ENCODE measurements around the gene OR4D2.

Gene OR4D2

GRCh38 chr17:58207451-58207850, 40.7 kb downstream of the OR4D2 start:
- Histone ChIP-seq H3K36me3 (ENCODE audit: control insufficient read depth, insufficient read depth, low read length) (peaks cover 43% of the 10 kb centered on the region), H3K27ac (ENCODE audit: low read depth, low read length) (no peak overlapping the region), H3K4me3 (ENCODE audit: low read depth, low read length) (no peak overlapping the region), H3K27me3 (ENCODE audit: control insufficient read depth, insufficient read depth, low read length) (no peaks in the 10 kb centered on the region), H3K4me1 (ENCODE audit: control insufficient read depth, insufficient read depth, low read length) (no peaks in the 10 kb centered on the region), H3K9me3 (ENCODE audit: control insufficient read depth, insufficient read depth, low read depth, low read length) (no peaks in the 10 kb centered on the region), H3K9ac (ENCODE audit: low read length) (no peak overlapping the region)

- Histone ChIP-seq H3K4me3 (ENCODE audit: low read depth, low read length) (no peak overlapping the region), H3K4me1 (ENCODE audit: control insufficient read depth, insufficient read depth, low read length) (no peaks in the 10 kb centered on the region), H3K9me3 (ENCODE audit: control insufficient read depth, insufficient read depth, low read depth, low read length) (no peaks in the 10 kb centered on the region), H3K9ac (ENCODE audit: low read length) (no peak overlapping the region), H3K27ac (ENCODE audit: low read depth, low read length) (no peak overlapping the region), H3K36me3 (ENCODE audit: control insufficient read depth, insufficient read depth, low read length) (peaks cover 52% of the 10 kb centered on the region), H3K27me3 (ENCODE audit: control insufficient read depth, insufficient read depth, low read length) (no peaks in the 10 kb centered on the region)
Observed at GRCh38 chr17:58208344-58208743, 41.6 kb downstream of the OR4D2 start.

- H3K4me1 ChIP-seq (ENCODE audit: control insufficient read depth, insufficient read depth, low read length): no peaks in the 10 kb centered on the region
- H3K27me3 ChIP-seq (ENCODE audit: control insufficient read depth, insufficient read depth, low read length): no peaks in the 10 kb centered on the region
- no peak overlapping the region for H3K27ac ChIP-seq (ENCODE audit: low read depth, low read length)
- no peaks in the 10 kb centered on the region for H3K9me3 ChIP-seq (ENCODE audit: control insufficient read depth, insufficient read depth, low read depth, low read length)
- H3K4me3 ChIP-seq (ENCODE audit: low read depth, low read length): no peak overlapping the region
- peaks cover 66% of the 10 kb centered on the region for H3K36me3 ChIP-seq (ENCODE audit: control insufficient read depth, insufficient read depth, low read length)
- H3K9ac ChIP-seq (ENCODE audit: low read length): no peak overlapping the region
Observed at GRCh38 chr17:58210922-58211321, 44.1 kb downstream of the OR4D2 start.

- Histone ChIP-seq H3K4me1 (ENCODE audit: control insufficient read depth, insufficient read depth, low read length) (peaks cover 3% of the 10 kb centered on the region), H3K4me3 (ENCODE audit: low read depth, low read length) (no peak overlapping the region), H3K36me3 (ENCODE audit: control insufficient read depth, insufficient read depth, low read length) (peaks cover 39% of the 10 kb centered on the region), H3K27me3 (ENCODE audit: control insufficient read depth, insufficient read depth, low read length) (no peaks in the 10 kb centered on the region), H3K9me3 (ENCODE audit: control insufficient read depth, insufficient read depth, low read depth, low read length) (no peaks in the 10 kb centered on the region), H3K9ac (ENCODE audit: low read length) (no peak overlapping the region), H3K27ac (ENCODE audit: low read depth, low read length) (no peak overlapping the region)
Observed at GRCh38 chr17:58215685-58216084, 48.9 kb downstream of the OR4D2 start.

GRCh38 chr17:58217766-58218165, 51.0 kb downstream of the OR4D2 start:
- Histone ChIP-seq H3K27me3 (ENCODE audit: control insufficient read depth, insufficient read depth, low read length) (no peaks in the 10 kb centered on the region), H3K27ac (ENCODE audit: low read depth, low read length) (no peak overlapping the region), H3K36me3 (ENCODE audit: control insufficient read depth, insufficient read depth, low read length) (peaks cover 24% of the 10 kb centered on the region), H3K9ac (ENCODE audit: low read length) (no peak overlapping the region), H3K4me1 (ENCODE audit: control insufficient read depth, insufficient read depth, low read length) (peaks cover 3% of the 10 kb centered on the region), H3K4me3 (ENCODE audit: low read depth, low read length) (no peak overlapping the region), H3K9me3 (ENCODE audit: control insufficient read depth, insufficient read depth, low read depth, low read length) (no peaks in the 10 kb centered on the region)

- Histone ChIP-seq H3K9ac (ENCODE audit: low read length) (peak within 1 kb of the TSS; percentile 70), H3K4me3 (ENCODE audit: low read depth, low read length) (peak within 1 kb of the TSS; percentile 83), H3K27me3 (ENCODE audit: control insufficient read depth, insufficient read depth, low read length) (no peaks in the 10 kb centered on the region), H3K9me3 (ENCODE audit: control insufficient read depth, insufficient read depth, low read depth, low read length) (no peaks in the 10 kb centered on the region), H3K36me3 (ENCODE audit: control insufficient read depth, insufficient read depth, low read length) (peaks cover 12% of the 10 kb centered on the region; the same call in 1 of the 2 replicates), H3K27ac (ENCODE audit: low read depth, low read length) (no peak within 1 kb of the TSS), H3K4me1 (ENCODE audit: control insufficient read depth, insufficient read depth, low read length) (peaks cover 5% of the 10 kb centered on the region)
Observed at GRCh38 chr17:58219007-58219788, 52.4 kb downstream of the OR4D2 start, which contains the start of gene MKS1. Gene MKS1, minus strand, starts transcription at chr17:58219255. Its CDS starts 25 bp downstream, at chr17:58219230.

- no peak overlapping the region for H3K9ac ChIP-seq (ENCODE audit: low read length)
- H3K36me3 ChIP-seq (ENCODE audit: control insufficient read depth, insufficient read depth, low read length): peaks cover 9% of the 10 kb centered on the region; the same call in 1 of the 2 replicates
- H3K27me3 ChIP-seq (ENCODE audit: control insufficient read depth, insufficient read depth, low read length): no peaks in the 10 kb centered on the region
- H3K4me1 ChIP-seq (ENCODE audit: control insufficient read depth, insufficient read depth, low read length): peaks cover 9% of the 10 kb centered on the region
- H3K9me3 ChIP-seq (ENCODE audit: control insufficient read depth, insufficient read depth, low read depth, low read length): no peaks in the 10 kb centered on the region
- peak overlapping the region; percentile 83 for H3K4me3 ChIP-seq (ENCODE audit: low read depth, low read length)
- no peak overlapping the region for H3K27ac ChIP-seq (ENCODE audit: low read depth, low read length)
Observed at GRCh38 chr17:58219789-58220183, 53.0 kb downstream of the OR4D2 start.
